ENCODE measurements around the gene NUP153.
"Not testable (repeated sequence)": the region's sequence is repeated elsewhere in the genome, so short reads cannot be mapped to it uniquely, and the experiment has no call there.

Gene NUP153

DNA sequence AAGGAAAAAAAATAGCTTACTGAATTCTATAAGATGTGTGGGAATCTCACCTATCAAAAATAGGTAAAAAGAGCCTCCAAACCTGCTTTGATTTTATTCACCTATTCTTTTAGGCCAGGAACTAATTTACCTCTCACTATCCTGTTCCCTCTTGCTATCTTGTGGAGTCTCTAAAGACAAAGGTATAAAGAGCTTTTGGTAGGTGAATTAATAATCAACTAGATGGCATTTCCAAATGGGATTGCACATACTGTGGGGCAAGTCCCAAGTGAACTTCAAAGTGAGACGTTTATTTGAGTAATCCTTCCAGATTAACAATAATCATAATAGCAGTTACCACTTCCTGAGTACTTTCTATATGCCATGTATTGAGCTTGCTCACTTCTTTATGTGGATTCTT, 103.8 kb downstream of the NUP153 start:
- DNase-seq (ENCODE audit: low read depth, low spot score): no peak

GRCh38 chr6:17601386-17601703, 105.4 kb downstream of the NUP153 start:
- no peak for DNase-seq (ENCODE audit: low read depth, low spot score)

GRCh38 chr6:17600527-17601385, 106.0 kb downstream of the NUP153 start:
- peak; percentile 70 for DNase-seq (ENCODE audit: low read depth, low spot score)

- DNase-seq (ENCODE audit: low read depth, low spot score): peak; percentile 95
Observed at GRCh38 chr6:17599877-17600526, 106.7 kb downstream of the NUP153 start, which contains the start of gene FAM8A1. Gene FAM8A1 (plus strand): TSS chr6:17600302. CDS start chr6:17600410, 108 bp downstream.

- no peak for DNase-seq (ENCODE audit: low read depth, low spot score)
Observed at GRCh38 chr6:17596085-17596484, 110.6 kb downstream of the NUP153 start.

- DNase-seq (ENCODE audit: low read depth, low spot score): no peak
Observed at GRCh38 chr6:17593246-17593645, 113.5 kb downstream of the NUP153 start.

DNA sequence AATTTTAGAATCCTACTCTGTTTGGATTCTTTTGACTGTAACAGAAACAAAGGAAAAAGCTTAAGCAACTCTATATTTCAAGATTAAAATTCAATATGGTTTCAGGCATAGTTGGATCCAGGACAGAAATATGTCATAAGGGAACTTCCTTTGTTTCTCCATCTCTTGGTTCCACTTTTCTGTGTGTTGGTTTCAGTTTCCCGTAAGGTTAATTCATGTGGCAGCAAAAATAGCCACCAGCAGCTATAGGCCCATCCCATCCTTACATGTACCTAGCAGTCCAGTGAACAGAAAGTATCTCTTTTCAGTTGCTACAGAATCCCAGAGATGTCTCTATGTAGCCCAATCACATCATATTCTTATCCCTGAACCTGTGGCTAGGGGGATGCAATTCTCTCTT, 115.4 kb downstream of the NUP153 start:
- DNase-seq (ENCODE audit: low read depth, low spot score): no peak

- peak; percentile 13 for DNase-seq (ENCODE audit: low read depth, low spot score)
Observed at GRCh38 chr6:17589406-17590096, 117.2 kb downstream of the NUP153 start.

DNA sequence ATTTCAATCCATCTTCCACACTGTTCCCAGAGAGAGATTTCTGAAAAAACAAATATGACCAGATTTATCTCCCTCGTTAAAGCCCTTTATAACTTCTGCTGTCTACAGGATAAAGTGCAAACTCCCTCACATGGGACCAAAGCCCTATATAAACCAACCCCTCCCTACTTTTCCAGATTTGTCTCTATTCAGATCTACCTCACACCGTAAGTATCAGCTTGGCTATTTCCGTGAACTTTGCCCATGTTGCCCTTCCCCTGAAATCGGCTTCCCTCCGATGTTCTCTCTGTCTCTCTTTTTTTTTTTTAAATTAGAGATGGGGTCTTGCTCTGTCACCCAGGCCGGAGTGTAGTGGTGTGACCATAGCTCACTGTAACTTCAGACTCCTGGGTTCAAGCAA, 118.7 kb downstream of the NUP153 start:
- DNase-seq (ENCODE audit: low read depth, low spot score): no peak

DNA sequence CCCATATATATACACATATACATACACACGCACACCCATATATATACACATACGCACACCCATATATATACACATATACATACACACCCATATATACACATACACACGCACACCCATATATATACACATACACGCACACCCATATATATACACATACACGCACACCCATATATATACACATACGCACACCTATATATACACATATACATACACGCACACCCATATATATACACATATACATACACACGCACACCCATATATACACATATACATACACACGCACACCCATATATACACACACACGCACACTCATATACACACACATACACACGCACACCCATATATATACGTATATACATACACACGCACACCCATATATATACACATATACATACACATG, 120.1 kb downstream of the NUP153 start:
- DNase-seq (ENCODE audit: low read depth, low spot score): not testable (repeated sequence)

GRCh38 chr6:17585766-17586490, 120.8 kb downstream of the NUP153 start:
- DNase-seq (ENCODE audit: low read depth, low spot score): peak; percentile 31

- DNase-seq (ENCODE audit: low read depth, low spot score): peak; percentile 41
Observed at GRCh38 chr6:17584241-17584803, 122.4 kb downstream of the NUP153 start.

DNA sequence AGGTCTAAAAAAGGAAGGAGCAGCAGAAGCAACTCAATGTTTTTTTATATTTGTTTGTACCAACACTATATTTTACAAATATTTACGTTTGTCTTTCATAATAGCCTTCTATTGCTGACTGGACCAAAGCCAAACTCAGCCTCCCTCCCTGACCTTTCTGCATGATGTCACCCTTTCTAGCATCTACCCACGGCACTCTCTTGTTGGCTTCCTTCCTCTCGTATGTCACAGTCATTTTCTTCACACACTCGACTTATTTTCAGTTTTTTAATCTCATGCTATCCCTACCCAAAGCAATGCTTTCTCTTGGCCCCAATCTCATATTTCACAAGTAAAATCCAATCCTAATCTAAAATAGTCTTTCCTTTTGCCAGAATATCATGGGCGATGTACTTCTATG, 122.9 kb downstream of the NUP153 start:
- DNase-seq (ENCODE audit: low read depth, low spot score): no peak

GRCh38 chr6:17581282-17581681, 125.4 kb downstream of the NUP153 start:
- peak; percentile 8 for DNase-seq (ENCODE audit: low read depth, low spot score)

- DNase-seq (ENCODE audit: low read depth, low spot score): peak; percentile 84
Observed at GRCh38 chr6:17580518-17581048, 126.1 kb downstream of the NUP153 start.

- no peak for DNase-seq (ENCODE audit: low read depth, low spot score)
Observed at GRCh38 chr6:17577059-17577458, 129.7 kb downstream of the NUP153 start.

- DNase-seq (ENCODE audit: low read depth, low spot score): no peak
Observed at GRCh38 chr6:17574866-17575560, 131.7 kb downstream of the NUP153 start.

GRCh38 chr6:17565399-17565798, 141.3 kb downstream of the NUP153 start:
- no peak for DNase-seq (ENCODE audit: low read depth, low spot score)

Measured in ELF-1 (cell line).